BJ (cell line): ENCODE measurements around the gene RNASE8. TPM values are rescaled to one million over a fixed set of nuclear protein-coding genes. Genes with fewer than 3 reads are reported as not detected.
A peak's percentile ranks its signal among the peaks of the same experiment; 100 is the strongest.

Experiments used
- CTCF ChIA-PET: fragments of 350-600 bp; formaldehyde crosslinking; extraction: SDS; loops from one replicate; lab custom pipeline; 2021; ENCODE audit warnings: antibody characterized with exemption, inconsistent platforms; lab: Yijun Ruan, JAX
- POLR2A ChIA-PET: fragments of 300-600 bp; sonication (Branson Sonifier 250); formaldehyde crosslinking; extraction: SDS; loops from one replicate; lab custom pipeline; 2021; ENCODE audit warnings: antibody characterized with exemption; lab: Charles Lee
- DNase-seq: peaks from one replicate; pipeline ENCODE4 v3.0.0-alpha.2; 2011; ENCODE audit warnings: low read depth
- H3K27me3 ChIP-seq: 2 replicates; pipeline ENCODE4 v1.6.0; 2011; ENCODE audit warnings: low read length; ENCODE audit not compliant: control insufficient read depth, insufficient read depth
- H3K36me3 ChIP-seq: 2 replicates; pipeline ENCODE4 v1.5.1; 2011; ENCODE audit warnings: low read length; ENCODE audit not compliant: control insufficient read depth, insufficient read depth
- H3K4me3 ChIP-seq: 2 replicates; pipeline ENCODE4 v1.5.1; 2011; ENCODE audit warnings: low read depth, mild to moderate bottlenecking, control low read depth, low read length
- CTCF ChIP-seq: IDR thresholded peaks from 2 replicates; pipeline ENCODE4 v1.5.1; 2011; ENCODE audit warnings: low read depth, mild to moderate bottlenecking, control low read depth, inconsistent platforms, low read length, moderate library complexity; ENCODE audit not compliant: insufficient read depth
- polyA plus RNA-seq: library from polyadenylated mRNA; depleted of rRNA; stranded (reverse); fragments of >200 nt; gene quantifications from 2 replicates; pipeline ENCODE4 v1.2.3, GENCODE V29; 2011

Gene RNASE8
- polyA plus RNA-seq, 1 experiment, result not detected

GRCh38 chr14:21061347-21061668 is 3.7 kb downstream of the RNASE8 start:
- Histone ChIP-seq H3K4me3 (no peak overlapping the region), H3K36me3 (no peaks in the 10 kb centered on the region), H3K27me3 (no peaks in the 10 kb centered on the region)
- ChIA-PET CTCF (interaction anchor here (0.8 to 9.5 kb wide), 7 partner anchors 13 to 64 kb away, joined by 3 to 193 read pairs (median 4); partner anchors contain the start of gene ZNF219), POLR2A (no interaction called here)
- no peak for TF ChIP-seq CTCF
- DNase-seq, result no peak

- DNase-seq, result no peak
- ChIA-PET POLR2A (interaction anchor here (0.8 kb wide), 1 partner anchor 16 kb away, joined by 3 read pairs; no protein-coding TSS in a partner anchor), CTCF (interaction anchor here (0.7 to 9.5 kb wide), 6 partner anchors 15 to 49 kb away, joined by 3 to 193 read pairs (median 4); partner anchors contain the start of gene ZNF219)
- TF ChIP-seq CTCF, result no peak
- no peaks in the 10 kb centered on the region for H3K27me3 ChIP-seq
- no peaks in the 10 kb centered on the region for H3K36me3 ChIP-seq
- H3K4me3 ChIP-seq, result no peak overlapping the region
Observed at GRCh38 chr14:21063479-21063878, 5.9 kb downstream of the RNASE8 start.

- Histone ChIP-seq H3K27me3 (no peaks in the 10 kb centered on the region), H3K36me3 (no peaks in the 10 kb centered on the region), H3K4me3 (no peak overlapping the region)
- POLR2A ChIA-PET, result no interaction called here
- TF ChIP-seq CTCF, result peak; percentile 20; the same call in 1 of the 2 replicates
- DNase-seq, result no peak
- CTCF ChIA-PET, result interaction anchor here (1.1 to 9.5 kb wide), 10 partner anchors 10 to 84 kb away, joined by 3 to 193 read pairs (median 10); partner anchors contain the start of genes RNASE8, TMEM253 and ZNF219
Observed at GRCh38 chr14:21066882-21067502, 9.4 kb downstream of the RNASE8 start.

GRCh38 chr14:21068521-21069387 is 11.1 kb downstream of the RNASE8 start:
- TF ChIP-seq CTCF, result peak; percentile 75
- no peak for DNase-seq
- no peaks in the 10 kb centered on the region for H3K27me3 ChIP-seq
- POLR2A ChIA-PET, result interaction anchor here (0.6 kb wide), 1 partner anchor 24 kb away, joined by 3 read pairs; no protein-coding TSS in a partner anchor
- H3K4me3 ChIP-seq, result peak overlapping the region; percentile 79
- peaks cover 5% of the 10 kb centered on the region; the same call in 1 of the 2 replicates for H3K36me3 ChIP-seq
- CTCF ChIA-PET, result interaction anchor here (0.5 to 9.5 kb wide), 26 partner anchors 8 to 193 kb away, joined by 3 to 193 read pairs (median 4); partner anchors contain the start of genes RNASE8, TMEM253 and ZNF219
